GM10266 (cell line): ENCODE data around the gene POLL.

Experiments
- DNase-seq: peaks from one replicate; pipeline ENCODE4 v3.0.0; 2012; ENCODE audit errors: extremely low spot score
- TF ChIP-seq, protein P1 (sequence below): IDR thresholded peaks from 2 replicates; pipeline ENCODE4 v1.5.1; 2012; ENCODE audit warnings: mild to moderate bottlenecking, low read depth; ENCODE audit not compliant: control insufficient read depth, insufficient read depth; ENCODE audit errors: missing control alignments

Gene POLL

DNA sequence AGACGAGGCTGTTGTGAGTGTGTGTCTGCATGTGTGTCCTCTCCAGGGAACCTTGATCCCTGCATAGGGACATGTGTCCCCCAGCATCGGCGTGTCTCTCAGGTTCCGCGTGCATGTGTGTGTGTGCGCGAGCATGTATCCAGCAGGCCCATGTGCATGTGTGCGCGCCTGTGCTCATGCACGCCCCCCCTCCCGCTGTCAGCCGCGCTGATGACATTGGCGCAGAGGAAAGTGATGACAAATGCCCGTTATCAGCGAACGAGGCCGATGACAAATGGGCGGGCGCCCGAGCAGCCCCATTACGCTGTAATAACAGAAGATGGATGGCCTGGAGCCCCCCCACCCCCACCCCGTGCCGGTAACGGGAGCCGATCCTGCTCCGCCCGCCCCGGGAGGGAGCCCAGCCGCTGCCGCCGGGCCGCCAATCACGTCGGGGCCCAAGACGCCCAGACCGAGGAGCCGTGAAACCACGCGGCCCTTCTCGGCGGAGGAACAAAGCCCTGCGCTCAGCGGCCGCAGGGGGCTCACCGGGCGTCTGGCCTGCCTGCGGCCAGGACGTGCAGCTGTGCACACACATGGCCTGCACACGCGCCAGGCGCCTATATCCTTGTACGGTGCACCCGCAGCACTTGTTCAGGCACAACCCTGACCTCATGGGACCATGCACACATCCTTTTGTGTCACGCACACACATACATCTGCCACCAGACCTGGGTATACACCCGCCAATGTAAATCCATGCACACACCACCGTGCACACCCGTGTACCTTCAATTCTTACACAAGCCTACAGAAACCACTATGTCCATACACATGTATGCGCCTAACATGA lies 21.5 kb downstream of the POLL start:
- DNase-seq: no peak
- TF ChIP-seq, protein P1, sequence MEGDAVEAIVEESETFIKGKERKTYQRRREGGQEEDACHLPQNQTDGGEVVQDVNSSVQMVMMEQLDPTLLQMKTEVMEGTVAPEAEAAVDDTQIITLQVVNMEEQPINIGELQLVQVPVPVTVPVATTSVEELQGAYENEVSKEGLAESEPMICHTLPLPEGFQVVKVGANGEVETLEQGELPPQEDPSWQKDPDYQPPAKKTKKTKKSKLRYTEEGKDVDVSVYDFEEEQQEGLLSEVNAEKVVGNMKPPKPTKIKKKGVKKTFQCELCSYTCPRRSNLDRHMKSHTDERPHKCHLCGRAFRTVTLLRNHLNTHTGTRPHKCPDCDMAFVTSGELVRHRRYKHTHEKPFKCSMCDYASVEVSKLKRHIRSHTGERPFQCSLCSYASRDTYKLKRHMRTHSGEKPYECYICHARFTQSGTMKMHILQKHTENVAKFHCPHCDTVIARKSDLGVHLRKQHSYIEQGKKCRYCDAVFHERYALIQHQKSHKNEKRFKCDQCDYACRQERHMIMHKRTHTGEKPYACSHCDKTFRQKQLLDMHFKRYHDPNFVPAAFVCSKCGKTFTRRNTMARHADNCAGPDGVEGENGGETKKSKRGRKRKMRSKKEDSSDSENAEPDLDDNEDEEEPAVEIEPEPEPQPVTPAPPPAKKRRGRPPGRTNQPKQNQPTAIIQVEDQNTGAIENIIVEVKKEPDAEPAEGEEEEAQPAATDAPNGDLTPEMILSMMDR: no peak

DNA sequence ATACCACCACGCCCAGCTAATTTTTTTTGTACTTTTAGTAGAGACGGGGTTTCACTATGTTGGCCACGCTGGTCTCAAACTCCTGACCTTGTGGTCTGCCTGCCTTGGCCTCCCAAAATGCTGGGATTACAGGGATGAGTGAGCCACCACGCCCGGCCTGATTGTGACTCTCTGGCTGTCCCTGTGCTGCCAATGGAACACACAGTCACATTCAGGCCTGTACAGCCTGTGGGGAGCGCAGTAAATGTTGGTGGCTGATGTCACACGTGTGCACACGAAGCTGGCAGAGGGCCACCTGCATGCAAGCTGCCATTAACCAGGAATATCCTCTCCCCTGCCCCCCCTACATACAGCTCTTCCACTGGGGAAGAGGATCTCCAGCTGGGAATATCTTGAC lies 22.1 kb downstream of the POLL start:
- no peak for DNase-seq
- TF ChIP-seq, protein P1: no peak

DNA sequence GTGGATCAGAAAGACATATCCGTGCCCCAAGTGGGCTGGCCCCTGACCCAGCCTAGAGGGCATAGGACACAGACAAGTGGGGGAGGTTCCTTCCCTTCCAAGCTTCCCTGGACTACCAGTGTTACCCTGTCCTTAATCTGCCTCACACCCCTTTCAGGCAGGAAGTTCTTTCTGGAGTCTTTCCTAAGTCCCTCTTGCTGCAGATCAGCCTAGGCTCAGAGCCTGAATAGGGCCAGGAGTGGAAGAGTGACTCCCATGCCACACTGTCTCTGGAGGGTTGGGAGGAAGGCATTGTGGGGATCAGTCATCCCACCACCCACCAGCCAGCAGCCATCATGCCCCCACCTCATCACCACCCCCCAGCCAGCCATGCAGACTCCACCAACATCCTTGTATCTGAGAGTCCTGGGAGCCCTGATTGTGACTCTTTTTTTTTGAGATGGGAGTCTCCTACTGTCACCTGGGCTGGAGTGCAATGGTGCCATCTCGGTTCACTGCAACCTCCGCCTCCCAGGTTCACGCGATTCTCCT lies 22.6 kb downstream of the POLL start:
- TF ChIP-seq, protein P1: no peak
- DNase-seq: no peak

DNA sequence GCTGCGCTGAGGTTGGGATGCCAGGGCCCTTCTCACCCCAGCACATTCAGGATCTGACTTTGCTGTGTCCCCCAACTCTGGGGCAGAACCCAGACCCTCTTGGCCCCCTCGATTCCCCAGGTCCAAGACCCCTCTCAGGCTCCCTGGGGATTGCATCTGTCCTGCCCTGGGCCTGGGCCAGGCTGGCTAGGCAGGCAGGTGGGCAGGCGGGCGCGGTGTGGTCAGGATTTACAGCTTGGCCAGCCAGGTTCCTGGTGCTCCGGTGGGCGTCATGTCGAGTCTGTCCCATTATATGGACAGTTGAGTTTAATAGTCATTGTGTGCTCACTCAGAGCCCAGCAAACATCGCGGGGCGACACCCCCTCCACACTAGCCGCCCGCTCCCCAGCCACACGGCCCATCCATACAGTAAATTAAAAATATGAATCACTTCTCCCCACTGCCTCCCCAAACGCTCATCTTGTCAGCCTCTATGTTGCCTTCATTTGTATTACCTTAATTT lies 23.5 kb downstream of the POLL start:
- TF ChIP-seq, protein P1: no peak
- no peak for DNase-seq

DNA sequence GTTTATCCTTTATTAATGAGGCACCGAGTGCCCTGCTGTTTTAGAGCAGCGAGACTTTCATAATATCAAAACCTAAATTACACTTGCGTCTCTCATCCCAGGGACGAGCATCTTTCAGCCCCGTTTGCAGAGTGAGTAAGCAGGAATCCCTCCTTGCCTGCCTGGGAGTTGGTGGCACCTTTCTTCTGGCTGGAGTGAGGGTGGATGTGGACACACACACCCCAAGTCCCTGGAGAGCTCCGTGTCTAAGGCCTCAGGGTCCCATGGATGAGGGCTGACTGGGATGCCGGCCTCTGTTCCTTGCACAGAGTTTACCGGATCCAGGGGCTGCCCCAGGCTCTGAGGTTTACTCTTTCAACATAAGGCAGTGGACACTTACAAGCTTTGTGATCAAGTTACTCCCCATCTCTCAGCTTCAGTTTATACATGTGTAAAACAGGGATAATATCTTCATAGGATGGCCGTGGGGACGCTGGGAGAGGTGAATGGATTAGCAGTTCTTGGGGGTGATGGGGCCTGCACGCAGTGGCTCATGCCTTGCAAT lies 24.5 kb downstream of the POLL start:
- TF ChIP-seq, protein P1: no peak

DNA sequence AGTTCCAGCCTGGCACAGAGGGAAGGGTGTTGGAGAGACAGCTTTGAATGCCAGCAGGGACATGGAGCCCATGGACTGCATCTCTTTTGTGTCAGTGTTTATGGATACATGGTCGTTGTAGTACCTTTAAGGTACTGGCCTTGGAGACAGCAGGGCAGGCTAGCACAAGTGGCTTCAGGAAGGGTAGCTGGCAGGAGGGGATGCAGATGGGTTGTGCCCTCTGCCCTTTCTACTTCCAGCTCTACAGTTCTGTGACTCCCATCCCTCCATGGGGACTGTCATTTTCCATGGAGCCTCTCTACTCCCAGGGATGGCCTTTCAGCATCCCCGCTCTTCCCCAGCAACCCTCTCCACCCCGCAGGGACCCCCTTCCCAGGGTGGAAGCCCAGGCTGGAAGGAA lies 25.1 kb downstream of the POLL start:
- DNase-seq: no peak
- TF ChIP-seq, protein P1: no peak

More for the DNA sequence above, 24.5 kb downstream of the POLL start:
- DNase-seq: no peak

DNA sequence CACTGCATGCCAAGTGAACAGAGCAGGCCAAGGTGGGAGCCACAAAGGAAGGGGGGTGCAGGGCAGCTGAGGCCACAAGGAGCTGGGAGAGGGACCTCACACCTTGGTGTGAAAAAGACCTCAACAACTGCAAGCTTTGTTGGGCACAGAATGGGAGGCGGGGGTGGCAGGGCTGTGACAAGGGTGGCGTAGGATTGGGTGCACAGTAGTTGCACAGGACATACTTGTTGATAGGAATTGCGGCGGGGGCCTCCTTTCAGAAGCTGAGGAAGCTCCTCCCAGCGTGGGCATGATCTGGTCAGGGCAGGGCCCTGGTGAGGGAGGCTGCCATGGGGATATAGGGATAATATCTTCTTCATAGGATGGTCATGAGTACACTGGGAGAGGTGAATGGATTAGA lies 25.8 kb downstream of the POLL start:
- no peak for DNase-seq
- TF ChIP-seq, protein P1: no peak
